ENCODE data around the gene NPAS3. TPM values are rescaled to one million over a fixed set of nuclear protein-coding genes. Genes with fewer than 3 reads are reported as not detected.

The NPAS3 gene
- total and polyA plus RNA-seq, 4 donors, result 0.07 to 0.09 (median 0.08) TPM; not detected in 1

DNA sequence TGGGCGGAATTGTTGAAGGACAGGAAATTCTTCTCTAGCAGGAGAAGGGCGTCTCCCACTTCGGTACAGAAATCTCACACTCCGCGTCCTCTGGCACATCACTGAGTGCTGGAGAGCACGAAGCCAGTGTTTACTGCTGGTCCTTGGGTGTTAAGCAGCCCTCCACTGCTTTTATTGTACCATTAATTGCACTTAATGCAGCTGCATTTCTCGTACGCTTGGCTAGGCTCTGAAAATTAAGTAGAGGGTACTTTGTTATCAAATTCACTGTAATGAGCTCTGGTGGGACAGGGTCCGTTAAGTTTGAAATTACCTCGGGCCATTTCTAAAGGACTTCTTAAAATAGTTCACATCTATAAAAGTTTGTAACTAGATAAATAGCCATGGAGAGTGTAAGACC is 411.2 kb downstream of the NPAS3 start:
- no peak overlapping the region for H3K4me3 ChIP-seq (ENCODE audit: low read depth in 1 of 3, low read length in 3 of 3)
- no peaks in the 10 kb centered on the region for H3K36me3 ChIP-seq (ENCODE audit: control insufficient read depth in 4 of 4, insufficient read depth in 3 of 4, low read depth in 1 of 4, low read length in 3 of 4)
- no peaks in the 10 kb centered on the region for H3K4me1 ChIP-seq (ENCODE audit: control insufficient read depth in 4 of 4, insufficient read depth in 4 of 4, low read length in 3 of 4)
- H3K9ac ChIP-seq (ENCODE audit: low read depth in 1 of 2, low read length in 2 of 2), result no peak overlapping the region
- no peak overlapping the region for H3K27ac ChIP-seq (ENCODE audit: low read depth in 1 of 2, low read length in 2 of 2)
- peaks cover 0 to 2% (median 0%) of the 10 kb centered on the region in 4 donors for H3K27me3 ChIP-seq (ENCODE audit: control insufficient read depth in 4 of 4, insufficient read depth in 4 of 4, low read length in 3 of 4)
- WGBS, result 78% methylated on average over 10 of the region's 10 CpGs
- TF ChIP-seq FOXA1 (IDR thresholded peaks at IDR 0.05), result no peak
- H3K9me3 ChIP-seq (ENCODE audit: control insufficient read depth in 4 of 4, low read length in 3 of 4), result no peaks in the 10 kb centered on the region
- DNase-seq (ENCODE audit: low spot score), result no peak

DNA sequence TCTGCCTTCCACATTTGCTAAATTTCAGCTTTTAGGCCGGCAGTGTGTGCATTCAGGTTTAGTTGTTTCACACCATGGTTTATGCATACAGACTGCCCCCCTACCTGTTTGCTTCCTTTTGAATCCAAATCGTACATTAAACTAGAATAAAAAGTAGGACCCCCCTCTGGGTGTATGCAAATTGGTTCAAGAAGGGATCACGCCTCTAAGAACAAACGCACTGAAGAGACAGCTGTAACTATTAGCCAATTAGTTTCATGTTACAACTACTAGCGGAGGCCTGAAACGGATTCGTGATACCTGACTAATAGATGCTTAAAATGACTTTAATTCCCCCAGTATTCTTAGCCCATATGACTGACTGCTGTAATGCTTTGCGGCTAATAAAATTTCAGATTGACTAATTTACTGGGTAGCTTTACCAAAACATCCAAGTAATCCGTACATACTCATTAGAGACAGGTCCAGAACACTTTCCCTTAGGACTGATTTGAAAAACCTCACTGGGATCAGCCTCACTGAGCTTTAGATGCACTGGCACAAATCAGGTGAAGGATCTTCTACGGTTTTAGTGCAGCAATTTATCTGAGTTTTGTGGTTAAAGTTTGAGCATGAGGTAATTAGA is 411.8 kb downstream of the NPAS3 start:
- peaks cover 0 to 2% (median 0%) of the 10 kb centered on the region in 4 donors for H3K27me3 ChIP-seq (ENCODE audit: control insufficient read depth in 4 of 4, insufficient read depth in 4 of 4, low read length in 3 of 4)
- no peak for DNase-seq (ENCODE audit: low spot score)
- no peaks in the 10 kb centered on the region for H3K9me3 ChIP-seq (ENCODE audit: control insufficient read depth in 4 of 4, low read length in 3 of 4)
- WGBS, result 71% methylated on average over 10 of the region's 10 CpGs
- no peak overlapping the region for H3K4me3 ChIP-seq (ENCODE audit: low read depth in 1 of 3, low read length in 3 of 3)
- H3K9ac ChIP-seq (ENCODE audit: low read depth in 1 of 2, low read length in 2 of 2), result no peak overlapping the region
- H3K36me3 ChIP-seq (ENCODE audit: control insufficient read depth in 4 of 4, insufficient read depth in 3 of 4, low read depth in 1 of 4, low read length in 3 of 4), result no peaks in the 10 kb centered on the region
- no peaks in the 10 kb centered on the region for H3K4me1 ChIP-seq (ENCODE audit: control insufficient read depth in 4 of 4, insufficient read depth in 4 of 4, low read length in 3 of 4)
- no peak overlapping the region for H3K27ac ChIP-seq (ENCODE audit: low read depth in 1 of 2, low read length in 2 of 2)
- no peak for TF ChIP-seq RAD21 (IDR thresholded peaks at IDR 0.05)
- no peak for TF ChIP-seq HNF4A (conservative IDR thresholded peaks at IDR 0.05)
- no peak for TF ChIP-seq FOXA1 (IDR thresholded peaks at IDR 0.05)
- no peak for TF ChIP-seq RXRA (IDR thresholded peaks at IDR 0.05)
- TF ChIP-seq FOXA2 (IDR thresholded peaks at IDR 0.05), result no peak
- TF ChIP-seq YY1 (IDR thresholded peaks at IDR 0.05), result no peak
- TF ChIP-seq, protein P1, sequence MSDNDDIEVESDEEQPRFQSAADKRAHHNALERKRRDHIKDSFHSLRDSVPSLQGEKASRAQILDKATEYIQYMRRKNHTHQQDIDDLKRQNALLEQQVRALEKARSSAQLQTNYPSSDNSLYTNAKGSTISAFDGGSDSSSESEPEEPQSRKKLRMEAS (IDR thresholded peaks at IDR 0.05), result no peak
- TF ChIP-seq, protein P2, sequence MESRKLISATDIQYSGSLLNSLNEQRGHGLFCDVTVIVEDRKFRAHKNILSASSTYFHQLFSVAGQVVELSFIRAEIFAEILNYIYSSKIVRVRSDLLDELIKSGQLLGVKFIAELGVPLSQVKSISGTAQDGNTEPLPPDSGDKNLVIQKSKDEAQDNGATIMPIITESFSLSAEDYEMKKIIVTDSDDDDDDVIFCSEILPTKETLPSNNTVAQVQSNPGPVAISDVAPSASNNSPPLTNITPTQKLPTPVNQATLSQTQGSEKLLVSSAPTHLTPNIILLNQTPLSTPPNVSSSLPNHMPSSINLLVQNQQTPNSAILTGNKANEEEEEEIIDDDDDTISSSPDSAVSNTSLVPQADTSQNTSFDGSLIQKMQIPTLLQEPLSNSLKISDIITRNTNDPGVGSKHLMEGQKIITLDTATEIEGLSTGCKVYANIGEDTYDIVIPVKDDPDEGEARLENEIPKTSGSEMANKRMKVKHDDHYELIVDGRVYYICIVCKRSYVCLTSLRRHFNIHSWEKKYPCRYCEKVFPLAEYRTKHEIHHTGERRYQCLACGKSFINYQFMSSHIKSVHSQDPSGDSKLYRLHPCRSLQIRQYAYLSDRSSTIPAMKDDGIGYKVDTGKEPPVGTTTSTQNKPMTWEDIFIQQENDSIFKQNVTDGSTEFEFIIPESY (IDR thresholded peaks at IDR 0.05), result no peak
- no peak for TF ChIP-seq JUND (IDR thresholded peaks at IDR 0.05)
- TF ChIP-seq SP1 (IDR thresholded peaks at IDR 0.05), result no peak
- TF ChIP-seq HNF4G (IDR thresholded peaks at IDR 0.05), result no peak
- TF ChIP-seq, protein P3, sequence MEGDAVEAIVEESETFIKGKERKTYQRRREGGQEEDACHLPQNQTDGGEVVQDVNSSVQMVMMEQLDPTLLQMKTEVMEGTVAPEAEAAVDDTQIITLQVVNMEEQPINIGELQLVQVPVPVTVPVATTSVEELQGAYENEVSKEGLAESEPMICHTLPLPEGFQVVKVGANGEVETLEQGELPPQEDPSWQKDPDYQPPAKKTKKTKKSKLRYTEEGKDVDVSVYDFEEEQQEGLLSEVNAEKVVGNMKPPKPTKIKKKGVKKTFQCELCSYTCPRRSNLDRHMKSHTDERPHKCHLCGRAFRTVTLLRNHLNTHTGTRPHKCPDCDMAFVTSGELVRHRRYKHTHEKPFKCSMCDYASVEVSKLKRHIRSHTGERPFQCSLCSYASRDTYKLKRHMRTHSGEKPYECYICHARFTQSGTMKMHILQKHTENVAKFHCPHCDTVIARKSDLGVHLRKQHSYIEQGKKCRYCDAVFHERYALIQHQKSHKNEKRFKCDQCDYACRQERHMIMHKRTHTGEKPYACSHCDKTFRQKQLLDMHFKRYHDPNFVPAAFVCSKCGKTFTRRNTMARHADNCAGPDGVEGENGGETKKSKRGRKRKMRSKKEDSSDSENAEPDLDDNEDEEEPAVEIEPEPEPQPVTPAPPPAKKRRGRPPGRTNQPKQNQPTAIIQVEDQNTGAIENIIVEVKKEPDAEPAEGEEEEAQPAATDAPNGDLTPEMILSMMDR (IDR thresholded peaks at IDR 0.05; ENCODE audit: low read depth, low read length, missing input control), result no peak

DNA sequence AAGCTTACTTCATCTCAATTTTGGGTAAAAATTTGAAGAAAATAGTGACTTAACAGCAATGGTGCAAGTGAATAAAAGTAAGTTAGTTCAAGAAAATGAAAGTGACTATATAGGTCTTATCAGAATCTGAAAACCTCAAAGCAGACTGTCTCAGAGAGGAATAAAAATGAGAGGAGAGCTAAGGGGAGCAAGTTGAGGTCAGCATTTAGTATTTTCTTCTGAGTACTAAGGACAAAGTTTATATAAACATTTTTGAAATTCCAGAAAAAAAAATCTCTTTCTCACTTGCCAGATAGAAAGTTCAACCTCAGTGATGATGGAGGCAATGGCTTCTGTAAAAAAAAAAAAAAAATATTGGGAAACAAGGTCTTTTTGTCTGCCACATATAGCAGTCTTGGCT is 414.1 kb downstream of the NPAS3 start:
- TF ChIP-seq FOXA2 (IDR thresholded peaks at IDR 0.05) (no peak), RAD21 (IDR thresholded peaks at IDR 0.05) (no peak), YY1 (IDR thresholded peaks at IDR 0.05) (no peak), EGR1 (IDR thresholded peaks at IDR 0.05; ENCODE audit: low read depth in 2 of 2) (no peak), TAF1 (conservative IDR thresholded peaks at IDR 0.05) (no peak), SP1 (IDR thresholded peaks at IDR 0.05) (no peak), HNF4G (IDR thresholded peaks at IDR 0.05) (no peak), RXRA (IDR thresholded peaks at IDR 0.05) (no peak), GABPA (IDR thresholded peaks at IDR 0.05 in 1 of 2, conservative IDR thresholded peaks at IDR 0.05 in 1 of 2) (no peak), HNF4A (conservative IDR thresholded peaks at IDR 0.05) (no peak), NR2F2 (IDR thresholded peaks at IDR 0.05) (no peak), FOXA1 (IDR thresholded peaks at IDR 0.05) (no peak)
- TF ChIP-seq, protein P2 (IDR thresholded peaks at IDR 0.05), result no peak
- TF ChIP-seq, protein P3 (IDR thresholded peaks at IDR 0.05; ENCODE audit: low read depth, low read length, missing input control), result no peak
- H3K27me3 ChIP-seq (ENCODE audit: control insufficient read depth in 4 of 4, insufficient read depth in 4 of 4, low read length in 3 of 4), result peaks cover 0 to 2% (median 0%) of the 10 kb centered on the region in 4 donors

More for the DNA sequence above, 414.1 kb downstream of the NPAS3 start:
- H3K27ac ChIP-seq (ENCODE audit: low read depth in 1 of 2, low read length in 2 of 2), result no peak overlapping the region
- H3K36me3 ChIP-seq (ENCODE audit: control insufficient read depth in 4 of 4, insufficient read depth in 3 of 4, low read depth in 1 of 4, low read length in 3 of 4), result no peaks in the 10 kb centered on the region
- no peaks in the 10 kb centered on the region for H3K9me3 ChIP-seq (ENCODE audit: control insufficient read depth in 4 of 4, low read length in 3 of 4)
- no peak overlapping the region for H3K9ac ChIP-seq (ENCODE audit: low read depth in 1 of 2, low read length in 2 of 2)
- no peaks in the 10 kb centered on the region for H3K4me1 ChIP-seq (ENCODE audit: control insufficient read depth in 4 of 4, insufficient read depth in 4 of 4, low read length in 3 of 4)
- H3K4me3 ChIP-seq (ENCODE audit: low read depth in 1 of 3, low read length in 3 of 3), result no peak overlapping the region
- no peak for DNase-seq (ENCODE audit: low spot score)

Data from liver (tissue), 9 donors.